ENCODE measurements around the gene CLSTN2.

Gene CLSTN2

DNA sequence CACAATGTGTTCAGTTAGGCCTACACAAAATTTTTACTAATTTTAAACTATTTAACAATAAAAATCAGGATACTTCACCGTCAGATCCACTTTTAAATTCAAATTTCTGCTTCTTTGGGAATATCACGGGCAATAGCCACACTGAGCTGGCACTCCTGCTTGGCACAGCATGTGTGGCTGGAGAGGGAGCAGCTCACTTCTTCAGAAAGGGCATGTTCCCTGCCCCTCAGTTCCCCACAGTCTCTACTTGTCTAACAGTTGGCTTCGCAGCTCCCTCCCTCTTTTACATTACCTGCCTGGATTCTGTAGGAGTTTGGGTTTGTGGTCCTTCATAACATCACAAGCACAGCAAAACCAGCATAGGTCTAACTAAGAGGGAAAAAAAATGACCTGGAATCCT lies 666.9 kb downstream of the CLSTN2 start:
- Histone ChIP-seq H3K4me3 (no peak overlapping the region), H3K36me3 (no peaks in the 10 kb centered on the region), H3K9me3 (no peaks in the 10 kb centered on the region), H3K27me3 (no peaks in the 10 kb centered on the region), H3K4me1 (peaks cover 0 to 5% (median 0%) of the 10 kb centered on the region in 4 donors), H3K27ac (no peak overlapping the region)
- DNase-seq: no peak
- intact Hi-C loops (cut with DNase I; ENCODE audit: low total_unique reads): no loop called here
- TF ChIP-seq, protein P1, sequence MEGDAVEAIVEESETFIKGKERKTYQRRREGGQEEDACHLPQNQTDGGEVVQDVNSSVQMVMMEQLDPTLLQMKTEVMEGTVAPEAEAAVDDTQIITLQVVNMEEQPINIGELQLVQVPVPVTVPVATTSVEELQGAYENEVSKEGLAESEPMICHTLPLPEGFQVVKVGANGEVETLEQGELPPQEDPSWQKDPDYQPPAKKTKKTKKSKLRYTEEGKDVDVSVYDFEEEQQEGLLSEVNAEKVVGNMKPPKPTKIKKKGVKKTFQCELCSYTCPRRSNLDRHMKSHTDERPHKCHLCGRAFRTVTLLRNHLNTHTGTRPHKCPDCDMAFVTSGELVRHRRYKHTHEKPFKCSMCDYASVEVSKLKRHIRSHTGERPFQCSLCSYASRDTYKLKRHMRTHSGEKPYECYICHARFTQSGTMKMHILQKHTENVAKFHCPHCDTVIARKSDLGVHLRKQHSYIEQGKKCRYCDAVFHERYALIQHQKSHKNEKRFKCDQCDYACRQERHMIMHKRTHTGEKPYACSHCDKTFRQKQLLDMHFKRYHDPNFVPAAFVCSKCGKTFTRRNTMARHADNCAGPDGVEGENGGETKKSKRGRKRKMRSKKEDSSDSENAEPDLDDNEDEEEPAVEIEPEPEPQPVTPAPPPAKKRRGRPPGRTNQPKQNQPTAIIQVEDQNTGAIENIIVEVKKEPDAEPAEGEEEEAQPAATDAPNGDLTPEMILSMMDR (IDR thresholded peaks at IDR 0.05): no peak

DNA sequence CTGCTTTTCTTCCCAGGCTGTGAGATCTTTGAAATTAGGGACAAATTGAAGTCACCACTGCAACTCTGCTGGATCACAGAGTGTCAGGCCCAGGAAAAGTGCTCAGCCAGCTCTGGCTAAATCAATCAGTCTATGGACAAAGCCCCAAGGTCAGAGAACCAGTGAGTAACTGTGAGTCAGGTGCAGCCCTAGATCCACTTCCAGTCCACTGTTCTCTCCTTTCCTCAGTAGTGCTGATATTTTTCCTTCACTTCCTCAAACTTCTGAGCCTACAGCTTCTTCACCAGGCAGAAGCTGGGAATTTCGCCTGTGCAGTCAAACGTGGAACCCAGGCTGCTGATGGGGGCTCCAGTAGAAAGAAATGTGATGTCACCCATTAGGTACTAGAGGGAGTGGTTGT lies 667.8 kb downstream of the CLSTN2 start:
- Histone ChIP-seq H3K9me3 (no peaks in the 10 kb centered on the region), H3K4me1 (peaks cover 0 to 1% (median 0%) of the 10 kb centered on the region in 4 donors), H3K27me3 (no peaks in the 10 kb centered on the region), H3K4me3 (no peak overlapping the region), H3K27ac (no peak overlapping the region), H3K36me3 (no peaks in the 10 kb centered on the region)
- intact Hi-C loops (cut with DNase I; ENCODE audit: low total_unique reads): no loop called here
- TF ChIP-seq, protein P1 (IDR thresholded peaks at IDR 0.05): no peak
- no peak for DNase-seq

DNA sequence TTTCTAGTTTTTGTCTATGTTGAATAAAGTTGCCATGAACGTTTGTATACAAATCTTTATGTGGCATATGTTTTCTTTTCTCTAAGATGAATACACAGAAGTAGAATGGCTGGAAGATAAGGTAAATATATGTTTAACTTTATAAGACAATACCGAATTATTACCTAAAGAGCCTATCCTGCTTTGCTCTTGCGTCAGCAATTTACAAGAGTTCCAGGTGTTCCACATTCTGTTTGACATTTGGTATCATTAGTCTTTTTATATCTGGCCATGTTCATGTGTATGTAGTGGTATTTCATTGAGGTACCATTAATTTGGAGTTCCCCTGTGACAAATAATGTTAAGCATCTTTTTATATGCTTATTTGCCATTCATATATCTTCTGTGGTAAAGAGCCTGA lies 668.8 kb downstream of the CLSTN2 start:
- Histone ChIP-seq H3K27me3 (no peaks in the 10 kb centered on the region), H3K4me1 (no peaks in the 10 kb centered on the region), H3K9me3 (no peaks in the 10 kb centered on the region), H3K36me3 (no peaks in the 10 kb centered on the region), H3K27ac (no peak overlapping the region), H3K4me3 (no peak overlapping the region)
- intact Hi-C loops (cut with DNase I; ENCODE audit: low total_unique reads): no loop called here
- no peak for DNase-seq
- TF ChIP-seq, protein P1 (IDR thresholded peaks at IDR 0.05): no peak

DNA sequence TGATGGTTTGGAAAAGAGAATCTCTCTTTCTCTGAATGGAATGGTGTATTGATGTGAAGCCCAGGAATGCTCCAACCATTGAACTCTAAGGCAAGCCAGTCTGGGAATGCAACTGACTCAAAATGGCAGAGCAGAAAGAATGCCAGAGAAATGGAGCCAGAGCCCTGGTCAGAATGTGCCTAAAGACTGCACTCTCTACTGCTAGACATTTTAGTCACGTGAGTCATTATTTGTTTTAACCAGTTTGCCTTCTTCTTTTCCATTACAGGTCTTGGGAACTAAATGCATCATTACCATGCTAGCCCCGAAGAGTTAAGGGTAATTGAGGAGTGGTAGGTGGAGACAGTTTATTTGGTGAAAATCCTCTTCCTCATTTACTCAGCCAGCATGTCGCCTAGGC lies 675.6 kb downstream of the CLSTN2 start:
- Histone ChIP-seq H3K36me3 (no peaks in the 10 kb centered on the region), H3K4me1 (no peaks in the 10 kb centered on the region), H3K4me3 (no peak overlapping the region), H3K27ac (no peak overlapping the region), H3K9me3 (no peaks in the 10 kb centered on the region), H3K27me3 (no peaks in the 10 kb centered on the region)
- intact Hi-C loops (cut with DNase I; ENCODE audit: low total_unique reads): no loop called here
- no peak for DNase-seq
- TF ChIP-seq, protein P1 (IDR thresholded peaks at IDR 0.05): no peak

DNA sequence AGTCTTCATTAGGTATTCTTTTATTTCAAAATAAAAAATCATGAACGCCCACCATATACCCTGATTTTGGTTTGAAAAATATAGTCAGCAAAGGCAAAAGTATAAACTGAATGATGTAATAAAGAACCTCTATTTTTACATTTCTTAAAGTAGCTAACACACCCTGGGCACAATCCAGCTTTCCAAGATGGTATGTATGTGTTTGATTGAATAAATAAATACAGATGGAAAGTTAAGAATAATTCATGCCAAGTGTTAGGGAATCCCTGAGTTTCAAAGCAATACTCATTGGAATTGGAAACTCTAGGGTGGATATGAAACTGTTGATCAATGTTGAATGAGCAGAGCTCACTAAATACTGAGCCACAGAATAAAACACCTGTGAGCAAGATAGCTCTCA lies 679.0 kb downstream of the CLSTN2 start:
- Histone ChIP-seq H3K36me3 (no peaks in the 10 kb centered on the region), H3K9me3 (peaks cover 0 to 4% (median 0%) of the 10 kb centered on the region in 3 donors), H3K4me1 (no peaks in the 10 kb centered on the region), H3K4me3 (no peak overlapping the region), H3K27me3 (no peaks in the 10 kb centered on the region), H3K27ac (no peak overlapping the region)
- intact Hi-C loops (cut with DNase I; ENCODE audit: low total_unique reads): no loop called here
- TF ChIP-seq, protein P1 (IDR thresholded peaks at IDR 0.05): no peak
- DNase-seq: no peak

DNA sequence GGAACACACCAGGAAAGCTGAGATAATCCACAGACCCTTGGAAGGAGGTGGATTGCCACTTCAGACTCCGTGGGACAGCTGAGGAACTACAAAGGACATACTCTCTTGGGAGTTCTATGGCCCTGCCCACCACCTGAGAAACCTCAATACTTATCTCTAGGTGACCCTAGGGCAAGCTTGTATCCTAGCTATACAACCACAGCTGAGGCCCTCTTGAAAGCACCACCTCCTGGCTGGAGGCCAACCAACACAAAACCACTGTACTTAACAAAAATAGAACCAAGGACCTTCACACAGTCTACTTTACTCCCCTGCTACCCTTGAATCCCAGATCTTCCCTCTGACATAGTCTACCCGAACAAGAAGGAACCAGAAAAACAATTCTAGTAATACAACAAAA lies 682.1 kb downstream of the CLSTN2 start:
- Histone ChIP-seq H3K27ac (no peak overlapping the region), H3K9me3 (peaks cover 0 to 4% (median 0%) of the 10 kb centered on the region in 3 donors), H3K27me3 (no peaks in the 10 kb centered on the region), H3K36me3 (no peaks in the 10 kb centered on the region), H3K4me3 (no peak overlapping the region), H3K4me1 (no peaks in the 10 kb centered on the region)
- TF ChIP-seq, protein P1 (IDR thresholded peaks at IDR 0.05): no peak
- intact Hi-C loops (cut with DNase I; ENCODE audit: low total_unique reads): no loop called here
- no peak for DNase-seq

Measured in tibial artery (tissue), 4 donors.